Endothelial cell (in vitro differentiated cells): Measurements from ENCODE around the gene BCL2. TPM values are rescaled to one million over a fixed set of nuclear protein-coding genes. Genes with fewer than 3 reads are reported as not detected.

Experiments
- DNase-seq: peaks from one replicate; pipeline ENCODE4 v3.0.0; 2021; ENCODE audit warnings: low spot score
- H3K27ac Mint-ChIP-seq: one replicate; pipeline ENCODE4 v1.8.0; 2021; ENCODE audit warnings: mixed read lengths, inconsistent platforms; ENCODE audit not compliant: unreplicated experiment
- H3K27me3 Mint-ChIP-seq: one replicate; pipeline ENCODE4 v1.8.0; 2021; ENCODE audit warnings: mild to moderate bottlenecking, moderate library complexity, mixed read lengths, inconsistent platforms; ENCODE audit not compliant: unreplicated experiment
- H3K36me3 Mint-ChIP-seq: one replicate; pipeline ENCODE4 v1.8.0; 2021; ENCODE audit warnings: mild to moderate bottlenecking, low read depth, mixed read lengths, inconsistent platforms; ENCODE audit not compliant: unreplicated experiment
- H3K4me1 Mint-ChIP-seq: one replicate; pipeline ENCODE4 v1.8.0; 2021; ENCODE audit warnings: mild to moderate bottlenecking, mixed read lengths, inconsistent platforms; ENCODE audit not compliant: unreplicated experiment
- H3K4me3 Mint-ChIP-seq: one replicate; pipeline ENCODE4 v1.8.0; 2021; ENCODE audit warnings: mild to moderate bottlenecking, mixed read lengths, inconsistent platforms; ENCODE audit not compliant: unreplicated experiment
- H3K9me3 Mint-ChIP-seq: one replicate; pipeline ENCODE4 v1.8.0; 2021; ENCODE audit warnings: mixed read lengths, inconsistent platforms; ENCODE audit not compliant: unreplicated experiment
- total RNA-seq: library from RNA; stranded (reverse); fragmentation: NEBNext Ultra II Directional; extraction: Animal tissue kit (Norgen Biotek cat#: 25700); gene quantifications from one replicate; pipeline ENCODE4 v1.2.1, GENCODE V29; 2021; ENCODE audit not compliant: unreplicated experiment
- TF ChIP-seq, protein P1 (sequence below): fragments of 200-600 bp; sonication (generic); IDR thresholded peaks from one replicate; pipeline ENCODE4 v1.5.0; 2021; ENCODE audit warnings: antibody characterized with exemption; ENCODE audit not compliant: unreplicated experiment

BCL2 gene
- total RNA-seq, 1 donor from 2014 or later, result 9.2 TPM

- no peak overlapping the region for H3K27ac Mint-ChIP-seq
- TF ChIP-seq, protein P1, sequence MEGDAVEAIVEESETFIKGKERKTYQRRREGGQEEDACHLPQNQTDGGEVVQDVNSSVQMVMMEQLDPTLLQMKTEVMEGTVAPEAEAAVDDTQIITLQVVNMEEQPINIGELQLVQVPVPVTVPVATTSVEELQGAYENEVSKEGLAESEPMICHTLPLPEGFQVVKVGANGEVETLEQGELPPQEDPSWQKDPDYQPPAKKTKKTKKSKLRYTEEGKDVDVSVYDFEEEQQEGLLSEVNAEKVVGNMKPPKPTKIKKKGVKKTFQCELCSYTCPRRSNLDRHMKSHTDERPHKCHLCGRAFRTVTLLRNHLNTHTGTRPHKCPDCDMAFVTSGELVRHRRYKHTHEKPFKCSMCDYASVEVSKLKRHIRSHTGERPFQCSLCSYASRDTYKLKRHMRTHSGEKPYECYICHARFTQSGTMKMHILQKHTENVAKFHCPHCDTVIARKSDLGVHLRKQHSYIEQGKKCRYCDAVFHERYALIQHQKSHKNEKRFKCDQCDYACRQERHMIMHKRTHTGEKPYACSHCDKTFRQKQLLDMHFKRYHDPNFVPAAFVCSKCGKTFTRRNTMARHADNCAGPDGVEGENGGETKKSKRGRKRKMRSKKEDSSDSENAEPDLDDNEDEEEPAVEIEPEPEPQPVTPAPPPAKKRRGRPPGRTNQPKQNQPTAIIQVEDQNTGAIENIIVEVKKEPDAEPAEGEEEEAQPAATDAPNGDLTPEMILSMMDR, result no peak
- H3K36me3 Mint-ChIP-seq, result no peaks in the 10 kb centered on the region
- H3K9me3 Mint-ChIP-seq, result no peaks in the 10 kb centered on the region
- DNase-seq, result no peak
- H3K4me1 Mint-ChIP-seq, result no peaks in the 10 kb centered on the region
- peaks cover 3% of the 10 kb centered on the region for H3K27me3 Mint-ChIP-seq
- H3K4me3 Mint-ChIP-seq, result no peak overlapping the region
These were observed 234.0 kb downstream of the BCL2 start for GRCh38 chr18:63085611-63086010.

GRCh38 chr18:63084219-63084618 is 235.3 kb downstream of the BCL2 start:
- Mint-ChIP-seq H3K4me3 (no peak overlapping the region), H3K4me1 (no peaks in the 10 kb centered on the region), H3K27me3 (peaks cover 3% of the 10 kb centered on the region), H3K9me3 (no peaks in the 10 kb centered on the region), H3K36me3 (no peaks in the 10 kb centered on the region), H3K27ac (no peak overlapping the region)
- TF ChIP-seq, protein P1, result no peak
- DNase-seq, result no peak

DNA sequence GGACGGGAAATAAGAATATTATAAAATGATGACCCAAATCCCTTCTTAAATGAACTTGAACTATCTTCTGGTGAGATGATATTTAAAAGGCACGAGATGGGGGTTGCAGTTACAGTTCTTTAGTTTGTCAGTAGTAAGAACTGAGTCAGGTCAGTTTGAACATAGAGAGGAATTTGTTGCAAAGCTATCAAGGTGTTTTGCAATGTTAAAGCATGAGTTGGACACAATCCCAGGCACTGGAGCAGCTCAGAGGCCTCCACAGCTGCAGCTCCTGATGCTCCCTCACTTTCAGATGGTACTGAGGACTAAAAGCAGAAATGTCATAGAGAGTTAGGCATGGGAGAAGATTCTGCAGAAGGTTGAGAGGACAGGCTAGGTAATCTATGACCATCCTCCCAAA is 236.0 kb downstream of the BCL2 start:
- DNase-seq, result no peak

GRCh38 chr18:63083020-63083531 is 236.5 kb downstream of the BCL2 start:
- no peak overlapping the region for H3K4me3 Mint-ChIP-seq
- no peaks in the 10 kb centered on the region for H3K36me3 Mint-ChIP-seq
- DNase-seq, result no peak
- no peaks in the 10 kb centered on the region for H3K4me1 Mint-ChIP-seq
- peaks cover 3% of the 10 kb centered on the region for H3K27me3 Mint-ChIP-seq
- no peaks in the 10 kb centered on the region for H3K9me3 Mint-ChIP-seq
- no peak overlapping the region for H3K27ac Mint-ChIP-seq
- TF ChIP-seq, protein P1, result no peak

More for the DNA sequence above, 236.0 kb downstream of the BCL2 start:
- Mint-ChIP-seq H3K27me3 (peaks cover 3% of the 10 kb centered on the region), H3K4me1 (no peaks in the 10 kb centered on the region), H3K36me3 (no peaks in the 10 kb centered on the region), H3K27ac (no peak overlapping the region), H3K4me3 (no peak overlapping the region), H3K9me3 (no peaks in the 10 kb centered on the region)
- TF ChIP-seq, protein P1, result no peak

- DNase-seq, result no peak
- H3K27me3 Mint-ChIP-seq, result peaks cover 3% of the 10 kb centered on the region
- no peaks in the 10 kb centered on the region for H3K36me3 Mint-ChIP-seq
These were observed 237.1 kb downstream of the BCL2 start for GRCh38 chr18:63082366-63083019.

More at GRCh38 chr18:63082366-63083019, 237.1 kb downstream of the BCL2 start:
- H3K4me3 Mint-ChIP-seq, result no peak overlapping the region
- TF ChIP-seq, protein P1, result no peak
- H3K9me3 Mint-ChIP-seq, result no peaks in the 10 kb centered on the region
- no peaks in the 10 kb centered on the region for H3K4me1 Mint-ChIP-seq
- no peak overlapping the region for H3K27ac Mint-ChIP-seq
